Body of pancreas (tissue), 4 donors: ENCODE measurements around the gene SEMA6B. TPM values are rescaled to one million over a fixed set of nuclear protein-coding genes. Genes with fewer than 3 reads are reported as not detected.

Experiments
- ATAC-seq: fragments of 150-250 bp; one replicate; pipeline ENCODE4 v1.9.1; 2016
- DNase-seq, 4 donors: peaks; one replicate each; pipeline ENCODE4 v3.0.0-alpha.2; 2019
- H3K27ac ChIP-seq, 4 donors: fragments of 200-600 bp; sonication (generic); 1 replicate in 3 of 4; 2 replicates in 1 of 4; pipeline versions ENCODE4 v1.5.1 to v1.6.1; 2016 to 2019; ENCODE audit warnings: mild to moderate bottlenecking in 1 of 4, mixed read lengths in 1 of 4, moderate library complexity in 1 of 4
- H3K27me3 ChIP-seq, 2 donors: fragments of 200-600 bp; sonication (generic); one replicate each; pipeline ENCODE4 v1.6.0; 2016; ENCODE audit warnings: mild to moderate bottlenecking in 1 of 2
- H3K36me3 ChIP-seq, 2 donors: fragments of 200-600 bp; sonication (generic); replicated peaks in 1 of 2; 2 replicates each; pipeline ENCODE4 v1.5.1; 2016; ENCODE audit warnings: low read depth in 2 of 2; ENCODE audit not compliant: insufficient read depth in 1 of 2
- H3K4me1 ChIP-seq: fragments of 200-600 bp; sonication (generic); one replicate; pipeline ENCODE4 v1.6.0; 2016
- H3K4me3 ChIP-seq, 2 donors: fragments of 200-600 bp; sonication (generic); 1 replicate in 1 of 2; 2 replicates in 1 of 2; pipeline ENCODE4 v1.5.1; 2016 to 2019
- H3K9me3 ChIP-seq, 3 donors: fragments of 200-600 bp; sonication (generic); 1 replicate in 2 of 3; 2 replicates in 1 of 3; pipeline ENCODE4 v1.5.1; 2016
- POLR2A ChIP-seq, 3 donors: fragments of 450-650 bp; IDR thresholded peaks; one replicate each; pipeline ENCODE4 v1.6.1; 2016; ENCODE audit warnings: antibody characterized with exemption in 3 of 3, mild to moderate bottlenecking in 2 of 3
- WGBS, 2 donors: methylation state at CpG; one replicate each; pipeline ENCODE4 v1.1.5; 2017; 5-methylcytosine and 5-hydroxymethylcytosine counted together
- intact Hi-C: fragments of 100-400 bp; cut with DNase I; formaldehyde crosslinking; loops from one replicate; pipeline ENCODE4 v1.15.1; 2023
- total RNA-seq, 2 donors: library from RNA; depleted of rRNA; stranded (reverse); fragments of >200 nt; gene quantifications; one replicate each; pipeline ENCODE4 v1.1.0, GENCODE V29; 2016
- TF ChIP-seq, protein P1 (sequence below), 7 experiments: fragments of 450-650 bp in 4 of 7; fragments of 200-600 bp in 3 of 7; sonication (generic) in 3 of 7; IDR thresholded peaks; one replicate each; pipeline ENCODE4 v1.5.1; 2016 to 2019; ENCODE audit warnings: antibody characterized with exemption in 7 of 7

SEMA6B gene
- total RNA-seq, 2 donors from 2014 or later, result 6.0 to 11.5 TPM

DNA sequence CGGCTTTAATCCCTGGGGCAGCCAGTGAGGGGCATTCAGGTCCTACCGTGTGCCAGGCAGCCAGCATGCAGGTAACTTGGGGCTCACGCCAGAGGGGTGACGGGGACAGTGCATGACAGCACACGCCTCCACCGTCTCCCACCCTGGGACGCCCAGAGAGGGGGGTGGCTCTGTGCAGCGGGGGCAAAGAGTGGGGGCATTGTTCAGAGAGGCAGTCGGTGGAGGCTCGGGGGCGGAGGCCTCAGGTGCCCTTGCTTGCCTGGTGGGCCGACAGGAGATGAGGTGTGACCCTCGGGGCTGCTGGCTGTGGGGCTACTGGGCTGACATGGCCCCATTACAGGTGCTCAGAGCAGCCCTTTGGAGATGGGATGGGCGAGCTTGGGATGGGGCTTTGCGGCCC is 59.6 kb downstream of the SEMA6B start:
- H3K4me3 ChIP-seq, result no peak overlapping the region
- 87 to 97% methylated on average over 11 to 12 of the region's 15 CpGs for WGBS, 2 donors
- DNase-seq (no peak), ATAC-seq (no peak)
- TF ChIP-seq POLR2A (IDR thresholded peaks at IDR 0.05), result no peak
- TF ChIP-seq, protein P1, sequence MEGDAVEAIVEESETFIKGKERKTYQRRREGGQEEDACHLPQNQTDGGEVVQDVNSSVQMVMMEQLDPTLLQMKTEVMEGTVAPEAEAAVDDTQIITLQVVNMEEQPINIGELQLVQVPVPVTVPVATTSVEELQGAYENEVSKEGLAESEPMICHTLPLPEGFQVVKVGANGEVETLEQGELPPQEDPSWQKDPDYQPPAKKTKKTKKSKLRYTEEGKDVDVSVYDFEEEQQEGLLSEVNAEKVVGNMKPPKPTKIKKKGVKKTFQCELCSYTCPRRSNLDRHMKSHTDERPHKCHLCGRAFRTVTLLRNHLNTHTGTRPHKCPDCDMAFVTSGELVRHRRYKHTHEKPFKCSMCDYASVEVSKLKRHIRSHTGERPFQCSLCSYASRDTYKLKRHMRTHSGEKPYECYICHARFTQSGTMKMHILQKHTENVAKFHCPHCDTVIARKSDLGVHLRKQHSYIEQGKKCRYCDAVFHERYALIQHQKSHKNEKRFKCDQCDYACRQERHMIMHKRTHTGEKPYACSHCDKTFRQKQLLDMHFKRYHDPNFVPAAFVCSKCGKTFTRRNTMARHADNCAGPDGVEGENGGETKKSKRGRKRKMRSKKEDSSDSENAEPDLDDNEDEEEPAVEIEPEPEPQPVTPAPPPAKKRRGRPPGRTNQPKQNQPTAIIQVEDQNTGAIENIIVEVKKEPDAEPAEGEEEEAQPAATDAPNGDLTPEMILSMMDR (IDR thresholded peaks at IDR 0.05), result no peak
- H3K9me3 ChIP-seq, result no peaks in the 10 kb centered on the region
- intact Hi-C loops, result no loop called here
- no peaks in the 10 kb centered on the region for H3K4me1 ChIP-seq
- H3K27ac ChIP-seq, result no peak overlapping the region
- H3K36me3 ChIP-seq, result peaks cover 0 to 8% of the 10 kb centered on the region in 2 donors
- H3K27me3 ChIP-seq, result no peaks in the 10 kb centered on the region

DNA sequence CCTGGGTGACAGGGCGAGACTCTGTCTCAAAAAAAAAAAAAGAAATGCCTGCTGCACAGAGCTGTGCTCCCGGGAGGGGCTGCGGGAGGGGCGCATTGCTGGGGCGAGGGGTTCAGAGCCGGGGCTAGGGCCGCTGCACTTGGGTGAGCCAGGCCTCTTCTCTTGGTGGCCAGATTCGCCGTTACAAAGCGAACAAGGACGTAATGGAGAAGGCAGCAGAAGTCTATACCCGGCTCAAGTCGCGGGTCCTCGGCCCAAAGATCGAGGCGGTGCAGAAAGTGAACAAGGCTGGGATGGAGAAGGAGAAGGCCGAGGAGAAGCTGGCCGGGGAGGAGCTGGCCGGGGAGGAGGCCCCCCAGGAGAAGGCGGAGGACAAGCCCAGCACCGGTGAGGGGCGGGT is 60.2 kb downstream of the SEMA6B start:
- H3K4me3 ChIP-seq, result no peak overlapping the region
- 94 to 97% methylated on average over 23 of the region's 23 CpGs for WGBS, 2 donors
- no peak for ATAC-seq

DNA sequence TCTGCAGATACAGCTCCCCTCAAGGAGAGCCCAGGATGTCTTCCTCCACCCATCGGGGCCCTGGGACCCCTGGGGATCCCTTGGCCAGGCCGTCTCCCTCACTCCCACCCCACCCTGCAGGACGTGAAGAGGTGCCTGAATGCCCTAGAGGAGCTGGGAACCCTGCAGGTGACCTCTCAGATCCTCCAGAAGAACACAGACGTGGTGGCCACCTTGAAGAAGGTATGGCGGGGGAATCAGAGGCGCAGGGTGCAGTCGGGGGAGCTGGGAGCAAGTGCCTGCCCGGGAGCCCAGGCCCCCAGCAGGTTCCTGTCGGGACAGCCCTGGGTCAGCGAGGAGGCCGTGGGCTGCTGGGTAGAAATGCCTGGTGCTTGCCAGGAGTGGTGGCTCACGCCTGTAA is 60.8 kb downstream of the SEMA6B start:
- Histone ChIP-seq H3K4me1 (no peaks in the 10 kb centered on the region), H3K27ac (no peak overlapping the region), H3K9me3 (no peaks in the 10 kb centered on the region), H3K36me3 (peaks cover 7 to 13% of the 10 kb centered on the region in 2 donors), H3K27me3 (no peaks in the 10 kb centered on the region), H3K4me3 (no peak overlapping the region)
- WGBS, 2 donors, result 88 to 98% methylated on average over 7 to 12 of the region's 12 CpGs
- DNase-seq, result no peak
- no peak for ATAC-seq
- intact Hi-C loops, result no loop called here
- no peak for TF ChIP-seq POLR2A (IDR thresholded peaks at IDR 0.05)
- TF ChIP-seq, protein P1 (IDR thresholded peaks at IDR 0.05), result no peak

More for the DNA sequence above, 60.2 kb downstream of the SEMA6B start:
- Histone ChIP-seq H3K27ac (no peak overlapping the region), H3K27me3 (no peaks in the 10 kb centered on the region), H3K9me3 (no peaks in the 10 kb centered on the region), H3K4me1 (no peaks in the 10 kb centered on the region), H3K36me3 (peaks cover under 1 to 10% of the 10 kb centered on the region in 2 donors)
- TF ChIP-seq POLR2A (IDR thresholded peaks at IDR 0.05), result no peak
- TF ChIP-seq, protein P1 (IDR thresholded peaks at IDR 0.05), result no peak
- intact Hi-C loops, result no loop called here
- DNase-seq, result no peak

DNA sequence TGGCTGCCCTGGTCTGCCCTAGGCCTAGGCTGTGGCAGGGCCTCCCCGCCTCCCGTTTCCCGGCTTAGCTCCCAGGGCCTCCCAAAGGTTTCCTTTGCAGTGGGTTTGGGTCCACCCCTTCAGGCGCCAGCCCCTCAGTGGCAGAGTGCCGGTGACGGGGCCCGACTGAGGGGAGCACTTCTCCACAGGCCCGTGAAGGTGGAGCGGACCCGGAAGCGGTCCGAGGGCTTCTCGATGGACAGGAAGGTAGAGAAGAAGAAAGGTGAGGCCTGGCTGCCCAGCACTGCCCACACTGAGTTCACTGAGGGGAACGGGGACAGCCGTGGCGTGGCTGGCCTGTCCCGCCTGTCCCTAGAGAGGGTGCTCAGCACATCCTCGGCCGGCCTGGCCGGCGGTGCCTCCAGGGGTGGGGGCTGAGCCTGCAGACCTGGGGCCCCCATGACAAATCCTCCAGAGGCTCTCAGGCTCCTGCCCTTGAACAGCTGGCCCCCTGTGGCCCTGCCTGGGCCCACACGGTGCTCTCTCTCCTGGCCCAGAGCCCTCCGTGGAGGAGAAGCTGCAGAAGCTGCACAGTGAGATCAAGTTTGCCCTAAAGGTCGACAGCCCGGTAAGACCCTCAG is 61.6 kb downstream of the SEMA6B start:
- H3K36me3 ChIP-seq, result peaks cover 9 to 14% of the 10 kb centered on the region in 2 donors

More for the DNA sequence above, 61.6 kb downstream of the SEMA6B start:
- 90 to 97% methylated on average over 17 to 22 of the region's 25 CpGs for WGBS, 2 donors
- no peak for ATAC-seq
- DNase-seq, result no peak
- intact Hi-C loops, result no loop called here
- no peak overlapping the region for H3K27ac ChIP-seq
- H3K4me3 ChIP-seq, result no peak overlapping the region
- no peaks in the 10 kb centered on the region for H3K4me1 ChIP-seq
- H3K27me3 ChIP-seq, result no peaks in the 10 kb centered on the region
- TF ChIP-seq POLR2A (IDR thresholded peaks at IDR 0.05), result no peak
- TF ChIP-seq, protein P1 (IDR thresholded peaks at IDR 0.05), result no peak
- no peaks in the 10 kb centered on the region for H3K9me3 ChIP-seq
